ENCODE measurements around the gene HDAC4.

The HDAC4 gene

DNA sequence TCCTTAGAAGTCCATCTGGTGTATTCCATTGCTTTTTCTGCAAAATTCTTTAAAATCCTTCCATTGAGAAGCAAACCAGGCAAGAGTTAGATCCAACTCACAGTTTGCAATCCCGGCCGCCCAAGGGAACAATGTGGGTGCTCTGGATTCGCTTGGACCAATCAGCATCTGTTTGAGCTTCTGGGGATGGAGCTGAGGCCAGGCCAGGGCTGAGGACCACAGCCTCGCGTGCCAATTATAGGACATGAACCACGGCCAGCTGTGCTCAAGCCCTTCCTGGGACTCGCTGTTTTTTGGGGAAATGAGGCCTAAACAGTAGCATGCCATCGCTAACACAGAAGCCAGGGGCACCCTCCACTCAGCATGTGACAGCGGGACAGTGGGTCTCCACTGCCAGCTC is 270.8 kb downstream of the HDAC4 start:
- DNase-seq = no peak

DNA sequence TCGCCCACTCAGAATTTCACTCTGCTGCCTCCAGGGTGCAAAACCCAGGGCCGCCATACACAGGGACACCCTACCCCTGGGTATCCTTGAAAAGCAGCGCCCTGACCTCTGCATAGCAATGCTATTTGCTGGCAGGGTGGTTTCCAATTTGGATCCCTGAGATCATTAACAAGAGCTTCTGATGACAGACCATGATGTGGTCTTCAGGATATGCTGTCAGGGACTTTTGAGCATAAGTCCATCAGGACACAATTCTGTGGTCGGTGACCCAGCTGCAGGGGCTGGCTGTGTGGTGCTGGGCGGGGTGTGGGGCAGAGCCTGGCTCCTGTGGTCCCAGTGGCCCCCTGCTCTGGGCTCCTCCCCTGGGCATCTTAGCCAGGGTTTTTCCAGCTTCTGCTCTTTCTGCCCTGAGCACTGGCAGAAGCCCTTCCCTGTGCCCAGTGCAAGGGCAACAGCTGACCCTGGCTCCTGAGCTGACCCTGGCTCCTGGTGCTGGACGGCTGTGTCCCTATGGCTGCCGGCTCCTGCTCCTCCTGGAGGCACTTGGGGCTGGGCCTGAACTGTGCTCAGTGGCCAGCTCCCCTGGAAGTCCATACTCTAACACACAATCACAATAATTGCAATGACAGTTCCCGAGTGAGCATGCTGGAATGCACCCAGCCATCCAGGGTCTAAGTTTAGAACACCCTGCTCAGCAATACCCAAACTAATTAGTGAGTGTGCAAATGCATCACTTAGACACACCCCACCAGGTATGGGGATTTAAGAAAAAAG is 271.5 kb downstream of the HDAC4 start:
- peak; percentile 9 for DNase-seq

DNA sequence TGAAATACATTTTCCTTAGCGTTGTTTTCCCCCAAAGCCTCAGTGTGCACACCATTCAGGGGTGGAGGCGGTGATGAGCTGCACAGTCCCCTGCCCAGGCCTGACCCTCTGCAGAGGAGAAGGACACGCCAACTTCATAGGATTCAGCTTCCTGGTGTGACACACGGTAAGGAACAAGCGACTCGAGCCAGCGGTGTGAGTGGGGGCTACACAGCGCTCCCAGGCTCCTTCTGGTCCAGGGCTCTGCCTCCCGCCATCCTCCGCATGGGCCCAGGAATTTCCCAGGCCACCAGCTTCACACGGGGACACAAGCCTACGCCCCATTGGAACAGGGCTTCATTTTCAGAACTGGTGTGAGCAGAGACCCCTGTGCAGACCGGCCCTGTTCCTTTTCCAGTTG is 272.1 kb downstream of the HDAC4 start:
- DNase-seq = no peak

DNA sequence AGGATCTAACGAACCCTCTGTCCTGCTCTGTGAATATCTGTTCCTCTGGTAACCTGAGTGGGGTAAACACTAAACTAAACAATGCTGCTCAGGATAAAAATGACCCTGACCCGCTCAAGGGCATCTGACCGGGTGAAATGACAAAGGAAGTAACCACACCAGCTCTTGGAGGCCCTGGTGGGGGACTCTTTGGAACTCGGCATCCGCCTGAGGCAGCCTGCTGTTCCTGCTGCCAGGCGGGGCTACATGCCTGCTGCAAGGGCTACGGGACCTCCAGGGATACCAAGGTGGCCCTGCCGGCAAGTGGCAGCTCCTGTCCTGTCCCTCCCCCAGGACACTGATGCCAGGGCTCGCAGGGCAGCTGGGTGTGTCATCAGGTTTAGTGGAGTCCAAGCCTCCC is 273.3 kb downstream of the HDAC4 start:
- DNase-seq = no peak

DNA sequence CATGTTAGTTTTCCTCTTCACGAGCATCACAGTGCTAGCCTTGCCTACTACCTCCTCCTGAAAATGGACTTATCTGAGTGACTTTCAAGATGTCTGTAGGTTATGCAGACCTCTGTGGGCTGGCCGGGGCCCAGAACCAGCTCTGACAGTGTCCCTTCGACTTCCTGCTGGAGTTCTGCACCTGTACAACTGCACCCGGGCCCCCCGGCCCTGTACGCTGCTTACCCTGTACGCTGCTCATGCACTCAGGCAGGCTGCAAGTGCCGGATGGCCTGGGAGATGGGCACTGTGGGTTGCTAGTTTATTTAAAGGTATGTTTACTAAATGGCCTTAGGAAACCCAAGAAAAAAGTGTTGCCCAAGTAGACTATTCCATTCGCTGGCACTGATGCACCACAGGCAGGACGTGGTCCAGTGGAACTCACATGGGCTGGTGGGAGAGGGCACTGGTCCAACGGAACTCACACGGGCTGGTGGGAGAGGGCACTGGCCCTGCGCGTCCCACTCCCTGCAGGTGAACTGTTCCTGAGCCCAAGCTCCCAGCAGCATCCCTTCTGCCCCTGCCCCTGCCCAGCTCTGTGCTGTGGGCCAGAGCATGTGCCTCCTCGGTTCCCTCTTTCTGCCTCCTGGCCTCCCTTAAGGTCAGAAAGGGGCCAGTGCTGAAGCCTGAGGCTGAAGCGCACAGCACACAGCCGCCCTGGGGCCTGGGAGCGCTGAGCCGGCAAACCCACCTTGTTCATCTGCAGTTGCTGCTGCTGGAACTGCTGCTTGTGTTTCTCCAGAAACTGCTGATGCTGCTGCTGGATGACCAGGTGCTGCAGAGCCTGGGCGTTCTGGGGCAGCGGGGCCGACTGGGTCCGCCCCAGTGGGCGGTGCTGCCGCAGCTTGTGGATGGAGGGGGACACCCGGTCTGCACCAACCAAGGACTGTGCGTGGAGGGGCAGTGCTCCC is 274.8 kb downstream of the HDAC4 start:
- DNase-seq = no peak

DNA sequence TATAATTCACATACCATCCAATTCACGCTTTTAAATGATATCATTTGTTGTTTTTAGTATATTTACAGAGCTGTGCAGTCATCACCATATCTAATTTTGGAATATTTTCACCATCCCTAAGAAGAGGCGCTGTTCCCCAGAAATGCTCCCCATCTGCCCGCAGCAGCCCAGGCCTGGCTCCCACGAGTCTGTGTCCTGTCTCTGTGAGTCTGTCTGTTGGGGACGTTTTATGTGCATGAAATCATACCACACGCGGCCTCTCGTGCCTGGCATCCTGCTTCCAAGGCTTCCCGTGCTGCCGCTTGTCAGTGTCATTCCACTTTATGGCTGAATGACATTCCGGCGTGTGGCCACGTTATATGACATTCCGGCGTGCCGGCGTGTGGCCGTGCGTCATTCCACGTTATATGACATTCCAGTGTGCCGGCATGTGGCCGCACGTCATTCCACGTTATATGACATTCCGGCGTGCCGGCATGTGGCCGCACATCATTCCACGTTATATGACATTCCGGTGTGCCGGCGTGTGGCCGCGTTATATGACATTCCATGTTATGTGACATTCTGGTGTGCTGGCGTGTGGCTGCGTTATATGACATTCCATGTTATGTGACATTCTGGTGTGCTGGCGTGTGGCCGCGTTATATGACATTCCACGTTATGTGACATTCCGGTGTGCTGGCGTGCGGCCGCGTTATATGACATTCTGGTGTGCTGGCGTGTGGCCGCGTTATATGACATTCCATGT is 276.5 kb downstream of the HDAC4 start:
- DNase-seq = no peak

DNA sequence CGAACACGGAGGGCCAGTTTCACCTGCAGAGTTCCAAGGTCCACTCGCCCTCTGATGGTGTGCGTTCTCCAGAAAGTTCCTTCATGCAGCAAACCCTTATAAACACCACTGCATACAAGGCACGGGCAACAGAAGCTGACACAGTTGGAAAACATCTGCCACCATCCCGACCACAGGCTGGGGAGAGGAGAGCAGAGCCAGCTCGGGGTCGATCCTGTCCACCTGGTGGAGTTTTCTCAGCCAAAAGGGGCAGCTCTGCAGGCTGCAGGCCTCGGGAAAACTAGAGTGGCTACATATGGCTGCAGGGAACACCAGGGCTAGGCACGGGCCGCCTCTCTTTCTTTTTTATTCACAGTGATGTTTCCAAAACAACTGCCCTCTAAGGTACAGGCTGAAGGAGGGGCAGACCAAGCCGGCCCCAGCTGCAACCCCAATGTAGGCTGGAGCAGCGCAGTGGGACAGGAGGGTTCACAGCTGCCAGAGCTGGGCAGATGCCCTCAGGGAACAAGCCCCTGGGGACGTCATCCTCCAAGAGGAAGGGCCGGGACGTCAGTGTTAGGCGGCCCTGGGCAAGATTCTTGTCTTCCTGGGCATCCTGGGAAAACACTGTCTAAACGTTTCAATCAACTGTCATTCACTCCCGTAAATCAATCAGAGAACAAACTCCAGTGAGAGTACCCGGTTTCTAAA is 278.3 kb downstream of the HDAC4 start:
- no peak for DNase-seq

DNA sequence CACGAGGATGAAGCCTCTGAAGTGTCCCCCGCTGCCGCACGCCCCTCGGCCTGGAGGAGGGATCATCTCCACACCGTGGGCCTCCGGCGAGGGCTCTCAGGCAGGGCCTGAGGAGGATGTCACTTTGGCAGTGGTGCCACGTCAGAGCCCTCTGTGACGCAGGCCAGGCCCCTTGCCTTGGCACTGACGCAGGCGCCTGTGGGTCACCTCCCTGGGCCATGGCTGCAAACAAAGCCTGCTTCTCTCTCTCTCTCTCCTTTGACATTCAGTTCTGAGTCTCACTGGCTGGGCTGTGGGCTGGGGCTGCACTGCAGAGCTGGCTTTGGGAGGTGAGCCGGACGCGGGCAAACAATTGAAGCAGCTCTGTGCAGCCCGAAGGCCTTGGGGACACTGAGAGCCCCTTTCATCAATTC is 279.2 kb downstream of the HDAC4 start:
- DNase-seq = no peak

DNA sequence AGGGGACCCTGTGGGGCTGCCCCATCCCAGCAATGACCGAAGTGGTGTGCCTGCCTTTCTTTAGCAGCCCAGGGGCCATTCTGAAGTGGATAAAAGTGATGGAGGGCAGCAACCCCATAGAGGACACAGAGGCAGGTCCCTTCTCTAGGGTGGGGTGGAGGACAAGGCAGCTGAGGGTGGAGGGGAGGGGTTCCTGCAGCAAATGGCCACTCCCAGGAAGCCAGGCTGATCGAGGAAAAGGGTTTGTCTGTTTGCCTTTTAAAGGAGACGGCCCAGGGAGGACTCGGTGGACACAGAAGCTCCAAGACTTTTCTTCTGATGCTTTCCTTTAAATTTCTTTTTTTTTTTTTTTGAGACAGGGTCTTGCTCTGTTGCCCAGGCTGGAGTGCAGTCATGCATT is 280.2 kb downstream of the HDAC4 start:
- no peak for DNase-seq

DNA sequence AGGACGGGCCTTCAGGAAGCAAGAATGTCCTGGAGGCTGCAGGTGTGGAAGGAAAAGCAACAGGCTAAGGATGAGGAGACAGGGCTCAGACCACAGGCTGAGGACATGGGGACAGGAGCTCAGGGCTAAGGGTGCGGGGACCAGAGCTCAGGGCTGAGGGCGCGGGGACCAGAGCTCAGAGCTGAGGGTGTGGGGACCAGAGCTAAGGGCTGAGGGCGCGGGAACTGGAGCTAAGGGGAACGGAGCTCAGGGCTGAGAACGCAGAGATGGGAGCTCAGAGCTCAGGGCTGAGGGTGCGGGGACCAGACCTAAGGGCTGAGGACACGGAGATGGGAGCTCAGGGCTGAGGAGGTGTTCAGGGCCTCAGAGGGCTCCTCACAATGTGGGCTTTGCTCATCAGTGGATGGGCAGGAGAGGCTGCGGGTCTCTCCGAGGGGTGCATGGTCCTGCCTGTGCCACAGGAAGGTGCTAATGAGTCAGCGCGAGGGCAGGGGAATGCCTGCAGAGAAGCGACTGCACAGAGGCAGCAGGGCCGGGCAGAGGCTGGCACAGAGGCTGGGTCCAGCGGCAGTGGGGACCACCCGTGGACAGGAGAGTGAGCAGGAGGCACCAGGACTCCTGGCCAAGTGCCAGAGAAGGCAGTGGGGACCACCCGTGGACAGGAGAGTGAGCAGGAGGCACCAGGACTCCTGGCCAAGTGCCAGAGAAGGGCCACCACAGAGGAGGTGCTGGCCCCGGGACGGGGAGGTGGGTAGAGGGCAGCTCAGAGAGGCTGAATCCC is 281.3 kb downstream of the HDAC4 start:
- no peak for DNase-seq

DNA sequence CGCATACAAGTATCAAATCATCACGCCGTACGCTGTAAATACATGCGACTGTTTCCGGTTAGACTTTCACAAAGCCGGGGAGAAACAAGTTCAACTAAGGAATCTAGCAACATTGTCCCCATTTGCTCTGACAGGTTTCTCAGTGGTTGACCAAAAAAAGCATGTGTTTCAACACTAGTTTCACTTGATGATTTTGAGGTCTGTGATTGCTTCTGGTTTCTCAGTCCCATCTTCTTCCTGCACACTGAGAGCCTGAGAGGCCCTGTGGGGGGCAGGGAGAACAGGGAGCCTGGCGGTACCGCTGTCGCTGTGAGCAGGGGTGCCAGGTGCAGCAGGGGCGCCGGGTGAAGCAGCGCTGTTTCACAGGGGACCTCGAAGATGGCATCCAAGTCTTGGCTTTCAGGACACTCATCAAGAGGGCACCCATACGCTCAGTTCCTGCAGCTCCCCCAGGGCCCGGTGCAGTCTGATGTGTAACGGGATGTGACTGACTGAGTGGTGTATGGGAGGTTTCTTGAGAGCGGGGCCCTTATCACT is 282.1 kb downstream of the HDAC4 start:
- DNase-seq = no peak

DNA sequence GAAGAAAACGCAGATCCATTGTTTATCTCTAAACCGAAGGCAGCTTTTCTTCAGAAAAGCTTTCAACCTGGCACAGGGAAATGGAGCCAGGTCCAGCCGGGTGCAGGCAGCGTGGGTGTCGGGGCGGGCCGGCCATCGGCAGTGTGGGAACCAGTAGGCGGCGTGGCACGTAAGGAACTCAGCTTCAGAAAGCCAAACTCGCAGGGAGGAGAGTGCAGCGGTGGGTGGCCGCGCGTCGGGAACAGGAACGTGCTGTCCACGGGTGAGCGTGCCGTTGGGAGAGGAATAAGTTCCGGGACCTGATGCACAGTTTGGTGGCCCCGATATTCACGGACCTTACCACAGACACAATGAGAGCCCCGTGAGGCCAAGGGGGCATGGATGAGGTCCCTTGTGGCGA is 282.6 kb downstream of the HDAC4 start:
- no peak for DNase-seq

DNA sequence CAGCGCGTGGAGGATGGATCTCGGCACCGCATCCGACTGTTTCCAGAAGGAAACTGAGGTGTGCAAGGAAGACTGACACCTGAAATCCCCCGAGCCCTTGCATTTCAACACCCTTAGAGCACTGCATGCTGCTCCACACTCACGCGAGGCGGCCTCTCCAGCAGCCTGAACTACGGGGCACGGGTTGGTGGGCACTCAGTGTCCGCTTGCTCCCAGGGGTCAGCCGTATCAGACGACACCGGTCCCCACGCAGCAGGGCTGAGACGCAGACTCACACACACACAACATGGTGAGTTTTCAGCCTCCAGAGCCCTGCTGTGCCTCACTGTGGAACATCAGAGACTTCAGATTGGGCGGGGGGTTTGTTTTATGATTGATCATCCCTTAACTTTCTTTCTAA is 283.0 kb downstream of the HDAC4 start:
- no peak for DNase-seq

DNA sequence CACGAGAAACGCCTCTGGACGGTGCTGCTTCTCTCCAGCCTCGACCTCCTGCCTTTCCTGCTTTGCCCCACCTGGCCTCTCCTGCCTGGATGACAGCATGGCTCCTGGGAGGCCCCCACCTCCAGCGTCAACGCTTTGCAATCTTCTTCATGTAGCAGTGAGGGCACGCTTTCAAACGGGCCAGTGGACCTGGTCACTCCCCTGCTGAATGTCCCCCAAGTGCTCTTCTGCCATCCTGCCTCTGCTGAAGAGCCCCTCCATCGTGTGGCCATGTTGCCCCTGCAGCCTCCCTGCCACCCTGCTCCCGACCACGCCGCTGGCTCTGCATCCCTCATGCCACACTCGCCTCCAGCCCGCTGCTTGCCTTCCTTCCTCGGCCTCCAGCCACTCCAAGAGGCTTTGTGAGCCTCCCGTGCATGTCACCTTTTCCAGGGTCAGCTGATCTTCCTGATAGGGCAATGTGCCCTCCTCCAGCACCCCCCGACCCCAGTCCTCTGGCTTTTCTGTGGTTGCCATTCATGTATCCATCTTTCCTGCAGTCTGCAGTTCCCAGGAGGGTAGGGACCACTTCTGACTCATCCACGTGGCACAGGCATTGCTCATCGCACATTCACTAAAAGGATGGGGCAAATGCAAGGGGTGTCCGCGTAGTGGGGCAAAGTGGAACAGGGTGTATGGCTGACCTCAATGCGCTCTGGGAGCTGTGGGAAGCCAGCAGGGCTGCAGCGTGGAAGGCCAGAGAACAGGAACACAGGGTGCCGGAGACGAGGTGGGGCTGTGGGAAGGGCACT is 284.2 kb downstream of the HDAC4 start:
- peak; percentile 11 for DNase-seq

DNA sequence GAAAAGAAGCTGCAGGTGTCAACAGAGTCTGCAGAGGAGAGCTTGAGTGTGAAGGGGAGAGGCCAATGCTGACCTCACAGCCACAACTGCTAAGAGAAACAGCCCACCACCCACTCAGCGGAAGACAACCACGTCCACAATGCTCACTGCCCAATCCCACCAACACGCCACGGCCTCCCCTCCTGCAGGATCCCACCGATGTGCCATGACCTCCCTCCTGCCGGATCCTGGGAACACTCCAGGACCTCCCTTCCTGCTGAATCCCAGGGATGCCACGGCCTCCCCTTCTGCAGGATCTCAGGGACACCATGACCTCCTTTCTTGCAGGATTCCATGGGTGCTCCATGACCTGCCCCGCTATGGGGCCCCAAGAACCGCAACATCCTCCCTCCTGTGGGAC is 285.2 kb downstream of the HDAC4 start:
- DNase-seq = no peak

DNA sequence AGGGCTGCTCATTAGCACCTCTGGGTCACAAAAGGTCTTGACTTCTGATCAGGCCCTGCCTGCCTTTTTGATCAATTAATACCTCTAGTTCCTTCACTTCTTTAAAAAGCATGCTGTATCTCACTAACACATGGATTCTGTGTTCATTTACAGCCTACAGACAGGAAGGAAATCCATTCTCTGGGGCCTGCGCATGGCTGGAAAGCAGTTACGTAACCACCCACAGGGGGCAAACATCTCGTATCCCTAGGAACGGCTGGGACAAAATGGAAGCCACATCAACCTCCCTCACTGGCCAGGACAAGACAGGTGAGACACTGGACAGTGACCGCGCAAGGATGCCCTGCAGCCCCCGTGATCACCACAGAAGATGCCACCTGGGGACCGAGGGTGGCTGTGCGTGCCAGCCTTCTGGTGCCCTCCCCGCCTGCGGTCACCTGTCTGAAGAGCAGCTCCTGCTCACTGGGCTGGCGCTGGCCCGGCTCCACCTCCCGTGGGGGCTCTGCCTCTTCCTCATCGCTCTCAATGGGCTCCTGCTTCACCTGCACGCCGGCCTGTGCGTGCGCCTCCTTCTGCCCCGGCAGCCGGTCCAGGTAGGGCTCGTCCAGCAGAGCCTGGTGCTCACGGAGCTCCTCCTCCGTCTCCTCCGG is 286.1 kb downstream of the HDAC4 start:
- DNase-seq = no peak

DNA sequence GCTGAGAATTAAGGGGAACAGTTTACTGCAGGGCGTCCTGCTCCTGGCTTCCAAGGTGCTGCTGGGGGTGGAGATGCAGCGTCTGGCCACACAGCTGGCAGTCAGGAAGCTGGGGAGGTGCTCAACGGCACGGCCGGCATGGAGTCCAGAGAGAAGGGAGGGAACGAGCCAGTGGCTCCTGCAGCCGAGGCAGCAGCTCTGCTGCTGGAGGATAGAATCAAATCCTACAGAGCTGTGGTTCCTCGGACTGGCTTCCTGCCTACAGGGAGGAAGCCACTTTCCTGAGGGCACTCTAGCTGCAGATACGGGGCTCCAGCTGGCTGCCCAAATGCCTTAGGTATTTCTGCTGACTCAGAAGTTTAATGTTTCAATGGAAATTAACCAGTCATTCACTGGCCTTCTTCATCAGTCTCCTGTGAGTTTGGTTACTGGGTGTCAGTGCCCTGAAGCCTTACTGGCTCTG is 286.7 kb downstream of the HDAC4 start:
- DNase-seq = peak; percentile 38

DNA sequence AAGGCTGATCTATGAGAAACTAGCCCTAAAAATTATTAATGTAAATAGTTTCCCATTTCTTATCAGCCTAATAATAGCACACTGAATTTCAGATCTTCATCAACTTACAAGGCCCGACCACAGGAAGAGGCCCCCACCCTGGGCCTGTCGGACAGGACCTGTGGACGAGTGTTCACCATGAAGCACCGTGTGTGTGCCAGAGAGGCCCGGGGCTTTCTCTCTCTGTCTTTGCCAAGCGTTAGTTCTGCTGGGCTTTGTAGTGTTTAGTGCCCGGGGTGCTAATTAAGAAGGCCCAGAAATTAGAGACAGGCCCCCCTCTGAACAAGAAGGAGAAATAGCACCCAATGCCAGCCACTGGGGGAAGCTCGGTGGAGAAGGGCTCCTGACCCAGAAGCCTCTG is 287.2 kb downstream of the HDAC4 start:
- DNase-seq = no peak

DNA sequence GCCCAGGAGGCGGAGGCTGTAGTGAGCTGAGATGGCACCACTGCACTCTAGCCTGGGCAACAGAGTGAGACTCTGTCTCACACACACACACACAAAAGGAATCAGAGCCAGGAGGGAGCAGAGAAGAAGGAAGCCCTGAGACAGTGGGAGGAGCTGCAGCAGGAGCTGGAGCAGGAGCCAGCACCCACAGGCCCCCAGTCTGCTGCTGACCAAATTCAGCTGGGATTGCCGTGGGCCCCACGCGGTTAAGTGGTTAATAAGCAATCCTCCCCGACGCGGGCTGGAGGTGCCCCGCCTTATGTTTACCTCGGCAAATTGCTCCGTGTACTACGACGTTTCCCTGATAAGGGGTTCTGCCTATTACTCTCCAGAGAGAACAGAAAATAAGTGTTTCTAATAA is 287.6 kb downstream of the HDAC4 start:
- peak; percentile 42 for DNase-seq

DNA sequence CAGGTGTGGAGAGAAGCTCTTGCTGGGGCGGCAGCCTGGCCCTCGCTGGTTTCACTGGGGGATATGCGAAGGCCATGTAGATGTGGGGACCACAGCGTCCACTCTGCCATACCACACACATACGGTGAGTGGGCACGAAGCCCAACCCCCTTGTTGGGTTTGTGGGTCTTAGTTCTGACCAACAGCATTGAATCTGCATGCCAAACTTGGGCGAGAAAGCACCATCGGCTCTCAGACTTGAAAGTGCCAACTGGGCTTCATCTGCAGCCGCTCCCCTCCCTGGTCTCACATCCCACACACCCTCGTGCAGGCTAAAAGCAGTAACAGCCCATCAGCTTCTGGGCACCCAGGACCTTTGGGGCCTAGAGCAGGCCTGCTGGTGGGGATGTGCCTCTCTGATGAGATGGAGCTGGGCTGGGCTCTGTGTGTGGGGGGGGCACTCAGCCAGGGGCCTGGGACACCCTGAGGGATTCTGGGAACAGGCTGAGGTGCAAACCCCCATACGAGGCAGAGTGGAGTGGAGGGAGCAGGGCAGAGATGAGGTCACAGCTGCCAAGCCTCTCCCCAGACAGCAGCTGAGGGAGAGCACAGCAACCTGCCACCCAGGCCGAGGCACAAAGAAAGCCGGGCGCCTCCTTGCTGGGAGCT is 288.6 kb downstream of the HDAC4 start:
- DNase-seq = no peak
